ENCODE measurements around the gene ZNF319.

- no peak for TF ChIP-seq CTCF (IDR thresholded peaks at IDR 0.05)
- TF ChIP-seq POLR2A (IDR thresholded peaks at IDR 0.05): no peak
These were observed 47.6 kb downstream of the ZNF319 start for GRCh38 chr16:57952909-57953308.

All from thyroid gland (tissue), 4 donors.